M059J (cell line): ENCODE results near the gene TRABD. TPM values are rescaled to one million over a fixed set of nuclear protein-coding genes. Genes with fewer than 3 reads are reported as not detected.

Experiments used
- DNase-seq: peaks from one replicate; pipeline ENCODE4 v3.0.0-alpha.2; 2012; ENCODE audit warnings: low read depth
- total RNA-seq: library from RNA; depleted of rRNA; stranded (reverse); fragments of >200 nt; shearing (Covaris generic); gene quantifications from 2 replicates; pipeline ENCODE4 v1.2.3, GENCODE V29; 2014

Gene TRABD
- total RNA-seq, 1 experiment from 2014 or later, result 15.1 TPM

- no peak for DNase-seq
Observed at GRCh38 chr22:50173983-50174355, 11.7 kb upstream of the TRABD start.

- DNase-seq, result no peak
Observed at GRCh38 chr22:50174382-50175190, 11.1 kb upstream of the TRABD start.

- DNase-seq, result no peak
Observed at GRCh38 chr22:50175191-50175461, 10.6 kb upstream of the TRABD start.

- no peak for DNase-seq
Observed at GRCh38 chr22:50175921-50176849, 9.5 kb upstream of the TRABD start.

GRCh38 chr22:50176850-50177536, 8.7 kb upstream of the TRABD start:
- DNase-seq, result no peak

- no peak for DNase-seq
Observed at GRCh38 chr22:50177537-50178470, 7.9 kb upstream of the TRABD start.

GRCh38 chr22:50178471-50178864, 7.2 kb upstream of the TRABD start:
- DNase-seq, result no peak

GRCh38 chr22:50178871-50179869, 6.5 kb upstream of the TRABD start:
- no peak for DNase-seq

GRCh38 chr22:50179937-50180726, 5.6 kb upstream of the TRABD start:
- no peak for DNase-seq

- DNase-seq, result no peak
Observed at GRCh38 chr22:50180727-50181521, 4.8 kb upstream of the TRABD start.

- DNase-seq, result no peak
Observed at GRCh38 chr22:50182176-50183081, 3.3 kb upstream of the TRABD start.

- DNase-seq, result no peak
Observed at GRCh38 chr22:50183141-50183971, 2.4 kb upstream of the TRABD start.

- DNase-seq, result peak; percentile 57
Observed at GRCh38 chr22:50184004-50184901, 1.5 kb upstream of the TRABD start.

- DNase-seq, result no peak
Observed at GRCh38 chr22:50184902-50185374, 775 bp upstream of the TRABD start.

- DNase-seq, result no peak
Observed at GRCh38 chr22:50186181-50186714, 535 bp downstream of the TRABD start.
